Ovary (tissue), 9 donors: Measurements from ENCODE around the gene GGCX. TPM values are rescaled to one million over a fixed set of nuclear protein-coding genes. Genes with fewer than 3 reads are reported as not detected.

Experiments used
- DNase-seq, 5 donors: peaks; one replicate each; pipeline ENCODE4 v3.0.0-alpha.2; 2019 to 2020
- H3K27ac ChIP-seq, 2 donors: fragments of 200-600 bp; one replicate each; pipeline versions ENCODE4 v1.5.1 to v1.8.0; 2019 to 2022
- H3K27me3 ChIP-seq: fragments of 200-600 bp; one replicate; pipeline ENCODE4 v1.8.0; 2022
- H3K36me3 ChIP-seq: fragments of 200-600 bp; sonication (generic); one replicate; pipeline ENCODE4 v1.5.1; 2019
- H3K4me1 ChIP-seq: one replicate; pipeline ENCODE4 v1.8.1; 2013; ENCODE audit warnings: mild to moderate bottlenecking, moderate library complexity; ENCODE audit not compliant: insufficient read depth
- H3K4me3 ChIP-seq: fragments of 200-600 bp; sonication (generic); one replicate; pipeline ENCODE4 v1.5.1; 2017
- H3K9me3 ChIP-seq, 2 donors: fragments of 200-600 bp in 1 of 2; sonication (generic) in 1 of 2; one replicate each; pipeline versions ENCODE4 v1.5.1 to v1.8.1; 2013 to 2019; ENCODE audit warnings: mild to moderate bottlenecking in 1 of 2, moderate library complexity in 1 of 2
- EP300 ChIP-seq: sonication (generic); formaldehyde crosslinking; IDR thresholded peaks from one replicate; pipeline ENCODE4 v1.6.1; 2017; ENCODE audit warnings: antibody characterized with exemption
- POLR2A ChIP-seq: fragments of 450-650 bp; IDR thresholded peaks from one replicate; pipeline ENCODE4 v1.6.1; 2017; ENCODE audit warnings: antibody characterized with exemption, mild to moderate bottlenecking, moderate library complexity
- WGBS, 3 donors: extraction: QIAGEN DNeasy Blood & Tissue Kit in 1 of 3; methylation state at CpG; one replicate each; pipeline versions ENCODE4 v1.1.5 to v1.1.7; 2013 to 2017; 5-methylcytosine and 5-hydroxymethylcytosine counted together
- intact Hi-C, 4 donors: fragments of 100-400 bp; cut with DNase I; formaldehyde crosslinking; loops; one replicate each; pipeline versions ENCODE4 v1.11.0 to v1.15.1; 2022 to 2023
- polyA plus RNA-seq, 2 donors: library from polyadenylated mRNA; stranded (reverse); fragments of 200-250 nt in 1 of 2; fragments of 350-450 nt in 1 of 2; fragmentation: Illumina TruSeq in 1 of 2; extraction: RNeasy Lipid Tissue Mini Kit (QIAGEN cat#74804) in 1 of 2; gene quantifications; one replicate each; pipeline ENCODE4 v1.2.3, GENCODE V29; 2013 to 2014
- small RNA-seq: library from RNA; depleted of rRNA; stranded (forward); fragments of <200 nt; gene quantifications from one replicate; pipeline ENCODE3, GENCODE V24; 2016
- total RNA-seq, 7 donors: library from RNA; depleted of rRNA in 2 of 7; stranded (reverse); fragments of >200 nt in 2 of 7; fragmentation: NEBNext Ultra II Directional in 3 of 7; extraction: Animal tissue kit (Norgen Biotek cat#: 25700) in 3 of 7; gene quantifications; one replicate each; pipeline versions ENCODE4 v1.1.0 to v1.2.4, GENCODE V29; 2016 to 2023
- TF ChIP-seq, protein P1 (sequence below), 3 donors: fragments of 450-650 bp in 2 of 3; fragments of 200-600 bp in 1 of 3; IDR thresholded peaks; one replicate each; pipeline versions ENCODE4 v1.5.1 to v1.8.0; 2016 to 2022; ENCODE audit warnings: antibody characterized with exemption in 3 of 3, mild to moderate bottlenecking in 1 of 3
- donor health status: DM: no; HTN: no; CAD: no; lungs with moderate emphysema.
- donor health status: DM: no; HTN: no; CAD: no.
- donor health status: Bipolar disorder and iron deficiency.
- donor health status: DM: yes; HTN: yes; CAD: no.
- donor health status: DM: no; HTN: no; CAD: no.
- donor health status: DM: yes; HTN: yes; CAD: no.

Gene GGCX
- total and polyA plus RNA-seq, 9 donors = 14.2 to 35.5 (median 33.3) TPM

DNA sequence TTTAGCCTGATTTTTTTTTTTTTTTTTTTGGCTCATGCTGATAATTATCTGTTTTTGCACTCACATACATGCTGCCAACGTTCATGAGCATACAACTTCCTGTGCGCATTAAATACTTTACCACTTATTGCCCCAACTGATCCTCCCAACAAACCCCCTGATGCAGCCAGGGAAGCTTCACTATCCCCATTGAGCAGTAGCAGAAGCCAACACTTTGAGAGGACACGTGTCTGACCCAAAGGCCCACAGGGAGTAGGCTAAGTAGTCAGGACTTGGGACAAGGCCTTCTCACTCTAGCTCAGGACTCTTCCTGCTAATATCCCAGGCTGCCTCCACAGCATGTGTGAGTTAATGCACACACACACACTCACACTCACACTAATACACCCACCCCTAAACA lies 58.6 kb downstream of the GGCX start:
- Histone ChIP-seq H3K9me3 (no peaks in the 10 kb centered on the region), H3K27ac (no peak overlapping the region), H3K27me3 (no peaks in the 10 kb centered on the region), H3K4me1 (peaks cover 7% of the 10 kb centered on the region), H3K4me3 (no peak overlapping the region), H3K36me3 (no peaks in the 10 kb centered on the region)
- TF ChIP-seq EP300 (no peak), POLR2A (no peak)
- TF ChIP-seq, protein P1, sequence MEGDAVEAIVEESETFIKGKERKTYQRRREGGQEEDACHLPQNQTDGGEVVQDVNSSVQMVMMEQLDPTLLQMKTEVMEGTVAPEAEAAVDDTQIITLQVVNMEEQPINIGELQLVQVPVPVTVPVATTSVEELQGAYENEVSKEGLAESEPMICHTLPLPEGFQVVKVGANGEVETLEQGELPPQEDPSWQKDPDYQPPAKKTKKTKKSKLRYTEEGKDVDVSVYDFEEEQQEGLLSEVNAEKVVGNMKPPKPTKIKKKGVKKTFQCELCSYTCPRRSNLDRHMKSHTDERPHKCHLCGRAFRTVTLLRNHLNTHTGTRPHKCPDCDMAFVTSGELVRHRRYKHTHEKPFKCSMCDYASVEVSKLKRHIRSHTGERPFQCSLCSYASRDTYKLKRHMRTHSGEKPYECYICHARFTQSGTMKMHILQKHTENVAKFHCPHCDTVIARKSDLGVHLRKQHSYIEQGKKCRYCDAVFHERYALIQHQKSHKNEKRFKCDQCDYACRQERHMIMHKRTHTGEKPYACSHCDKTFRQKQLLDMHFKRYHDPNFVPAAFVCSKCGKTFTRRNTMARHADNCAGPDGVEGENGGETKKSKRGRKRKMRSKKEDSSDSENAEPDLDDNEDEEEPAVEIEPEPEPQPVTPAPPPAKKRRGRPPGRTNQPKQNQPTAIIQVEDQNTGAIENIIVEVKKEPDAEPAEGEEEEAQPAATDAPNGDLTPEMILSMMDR (IDR thresholded peaks at IDR 0.05) = no peak
- 77 to 86% (median 83%) methylated on average over 3 of the region's 3 CpGs for WGBS, 3 donors
- intact Hi-C loops = no loop called here
- DNase-seq = no peak

DNA sequence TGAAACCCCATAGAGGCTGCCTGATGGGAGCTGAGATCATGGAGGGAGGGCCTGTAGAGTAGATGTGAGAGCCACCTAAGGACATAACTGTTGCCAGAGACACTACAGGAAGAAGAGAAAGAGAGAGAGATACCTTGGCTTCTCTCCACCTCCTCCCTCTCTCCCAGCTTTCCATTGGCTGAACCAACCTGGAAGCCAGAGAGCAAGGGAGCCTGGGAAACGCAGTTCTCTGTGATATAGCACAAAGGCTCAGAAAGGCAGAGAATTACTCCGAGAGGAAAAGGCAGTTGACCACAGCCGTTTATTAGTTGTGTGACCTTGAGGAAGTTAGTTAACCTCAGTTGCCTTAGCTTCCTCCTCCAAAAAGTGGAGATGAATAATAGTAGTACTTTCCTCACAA lies 60.0 kb downstream of the GGCX start:
- TF ChIP-seq EP300 (no peak), POLR2A (no peak)
- TF ChIP-seq, protein P1 (IDR thresholded peaks at IDR 0.05) = no peak
- no peak for DNase-seq
- H3K36me3 ChIP-seq = no peaks in the 10 kb centered on the region
- no peaks in the 10 kb centered on the region for H3K9me3 ChIP-seq
- 29 to 51% (median 37%) methylated on average over 3 of the region's 3 CpGs for WGBS, 3 donors
- no peak overlapping the region for H3K4me3 ChIP-seq
- H3K27ac ChIP-seq = no peak overlapping the region
- intact Hi-C loops = no loop called here
- H3K27me3 ChIP-seq = no peaks in the 10 kb centered on the region
- peaks cover 2% of the 10 kb centered on the region for H3K4me1 ChIP-seq

DNA sequence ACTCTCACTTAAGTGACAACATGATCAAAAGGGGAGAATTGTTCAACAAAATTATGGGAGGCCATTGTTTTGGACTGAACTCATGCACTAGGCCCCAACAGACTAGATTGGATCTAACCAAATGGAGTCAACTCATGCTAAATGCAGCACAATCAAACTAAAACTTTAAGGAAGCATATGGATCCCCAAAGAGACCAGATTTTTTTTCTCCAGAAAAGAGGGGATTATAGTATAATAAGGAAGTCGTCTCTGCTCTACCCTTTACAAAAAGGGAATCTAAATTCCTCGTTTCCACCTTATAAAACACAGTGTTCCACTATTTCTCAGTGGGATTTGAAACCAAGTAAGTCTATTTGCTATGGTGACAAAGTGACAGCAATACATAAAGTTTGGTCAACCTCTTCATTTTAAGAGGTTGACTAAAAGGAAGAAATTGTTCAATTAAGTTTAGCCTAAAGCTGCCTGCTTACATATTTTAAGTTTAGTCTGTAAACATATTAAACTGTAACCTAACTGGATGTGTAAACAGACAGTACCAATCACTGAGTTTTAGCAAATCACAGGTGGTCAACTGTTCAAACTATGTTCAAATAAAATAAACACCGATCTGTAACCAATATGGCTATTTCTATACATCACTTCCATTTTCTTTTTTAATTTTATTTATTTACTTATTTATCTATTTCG lies 63.2 kb downstream of the GGCX start:
- TF ChIP-seq POLR2A = no peak
- TF ChIP-seq EP300 = no peak
- TF ChIP-seq, protein P1 (IDR thresholded peaks at IDR 0.05) = no peak
- no peak for DNase-seq
- H3K4me1 ChIP-seq = no peaks in the 10 kb centered on the region
- no peak overlapping the region for H3K4me3 ChIP-seq
- no peak overlapping the region for H3K27ac ChIP-seq
- intact Hi-C loops = no loop called here
- no peaks in the 10 kb centered on the region for H3K9me3 ChIP-seq
- no peaks in the 10 kb centered on the region for H3K27me3 ChIP-seq
- WGBS, 3 donors = 71 to 96% (median 92%) methylated on average over 4 of the region's 4 CpGs
- no peaks in the 10 kb centered on the region for H3K36me3 ChIP-seq

DNA sequence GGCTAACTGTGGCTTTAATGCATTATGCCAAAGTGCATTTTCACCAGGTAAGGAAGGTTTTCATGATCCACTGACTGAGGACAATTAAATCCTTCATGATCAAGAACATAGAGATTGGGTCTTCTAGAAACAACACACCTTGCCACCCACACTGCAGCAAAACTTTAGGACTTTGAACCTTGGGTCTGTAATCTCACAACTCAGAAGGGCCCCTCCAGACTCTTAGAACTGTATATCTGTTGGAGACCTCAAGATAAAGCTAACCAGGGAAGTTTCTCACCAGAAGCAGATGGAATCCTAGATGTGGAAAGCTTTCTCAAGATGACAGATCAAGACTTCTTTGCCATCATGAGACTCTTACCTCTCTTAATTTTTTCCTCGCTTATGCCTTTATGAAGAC lies 64.9 kb downstream of the GGCX start:
- Histone ChIP-seq H3K27me3 (no peaks in the 10 kb centered on the region), H3K36me3 (no peaks in the 10 kb centered on the region), H3K4me3 (no peak overlapping the region), H3K27ac (no peak overlapping the region), H3K4me1 (no peaks in the 10 kb centered on the region), H3K9me3 (no peaks in the 10 kb centered on the region)
- DNase-seq = no peak
- TF ChIP-seq, protein P1 (IDR thresholded peaks at IDR 0.05) = no peak
- TF ChIP-seq POLR2A (no peak), EP300 (no peak)
- WGBS, 3 donors = 91 to 99% (median 95%) methylated on average over 1 of the region's 1 CpG
- intact Hi-C loops = no loop called here

Small RNAs within 50 kb of the gene (small RNA-seq; reads per million reads assigned to genes)
- not detected for gene RN7SL126P

Other genes starting within 250 kb of the GGCX start
- gene TGOLN2, start 233.5 kb downstream of the GGCX start, total RNA-seq = 10 to 100 TPM; 58.5 to 86.5 (median 75.8) TPM
- gene TGOLN2, start 233.5 kb downstream of the GGCX start, polyA plus RNA-seq = 100 to 1,000 TPM in 1 of 2 donors, 10 to 100 TPM in 1; 43.2 to 115 TPM
- gene RETSAT, start 207.0 kb downstream of the GGCX start, total RNA-seq = 10 to 100 TPM; 13.4 to 29.4 (median 25.1) TPM
- gene RETSAT, start 207.0 kb downstream of the GGCX start, polyA plus RNA-seq = 10 to 100 TPM; 16.2 to 24.8 TPM
- gene ELMOD3, start 206.7 kb downstream of the GGCX start, total RNA-seq = 10 to 100 TPM; 13.0 to 23.0 (median 15.2) TPM
- gene ELMOD3, start 206.7 kb downstream of the GGCX start, polyA plus RNA-seq = 10 to 100 TPM; 17.6 to 21.6 TPM
- gene CAPG, start 151.1 kb downstream of the GGCX start, total RNA-seq = 10 to 100 TPM in 6 of 7 donors, 1 to 10 TPM in 1; 6.8 to 97.8 (median 23.6) TPM
- 10 to 100 TPM in 1 of 2 donors, 1 to 10 TPM in 1; 9.8 to 12.3 TPM for gene CAPG, start 151.1 kb downstream of the GGCX start, polyA plus RNA-seq
- gene SH2D6, start 142.8 kb downstream of the GGCX start, total RNA-seq = 1 to 10 TPM in 1 of 7 donors, under 1 TPM in 2, not detected in 4; 0.35 to 1.9 (median 0.48) TPM
- gene SH2D6, start 142.8 kb downstream of the GGCX start, polyA plus RNA-seq = under 1 TPM in 1 of 2 donors, not detected in 1; 0.12 TPM
- gene MAT2A, start 22.3 kb downstream of the GGCX start, total RNA-seq = 100 to 1,000 TPM; 128 to 766 (median 228) TPM
- gene MAT2A, start 22.3 kb downstream of the GGCX start, polyA plus RNA-seq = 100 to 1,000 TPM in 1 of 2 donors, 10 to 100 TPM in 1; 70.8 to 224 TPM
- gene VAMP8, start 16.1 kb upstream of the GGCX start, total RNA-seq = 10 to 100 TPM in 5 of 7 donors, 1 to 10 TPM in 2; 5.9 to 58.4 (median 14.0) TPM
- 10 to 100 TPM; 25.5 to 54.3 TPM for gene VAMP8, start 16.1 kb upstream of the GGCX start, polyA plus RNA-seq
- 10 to 100 TPM; 25.6 to 59.1 (median 48.5) TPM for gene VAMP5, start 22.9 kb upstream of the GGCX start, total RNA-seq
- 10 to 100 TPM; 35.7 to 99.5 TPM for gene VAMP5, start 22.9 kb upstream of the GGCX start, polyA plus RNA-seq
- gene RNF181, start 34.3 kb upstream of the GGCX start, total RNA-seq = 100 to 1,000 TPM in 1 of 7 donors, 10 to 100 TPM in 6; 61.1 to 108 (median 93.3) TPM
- 100 to 1,000 TPM; 123 to 148 TPM for gene RNF181, start 34.3 kb upstream of the GGCX start, polyA plus RNA-seq
- 10 to 100 TPM; 12.5 to 27.1 (median 18.6) TPM for gene TMEM150A, start 41.2 kb upstream of the GGCX start, total RNA-seq
- 10 to 100 TPM in 1 of 2 donors, 1 to 10 TPM in 1; 7.0 to 17.8 TPM for gene TMEM150A, start 41.2 kb upstream of the GGCX start, polyA plus RNA-seq
- gene C2orf68, start 50.6 kb upstream of the GGCX start, total RNA-seq = 10 to 100 TPM; 14.6 to 45.4 (median 35.5) TPM
- 10 to 100 TPM; 22.1 to 31.5 TPM for gene C2orf68, start 50.6 kb upstream of the GGCX start, polyA plus RNA-seq
- 10 to 100 TPM; 37.6 to 60.0 (median 42.2) TPM for gene USP39, start 54.7 kb upstream of the GGCX start, total RNA-seq
- 10 to 100 TPM; 37.6 to 52.6 TPM for gene USP39, start 54.7 kb upstream of the GGCX start, polyA plus RNA-seq
- gene SFTPB, start 106.7 kb upstream of the GGCX start, total RNA-seq = 10 to 100 TPM in 1 of 7 donors, 1 to 10 TPM in 3, under 1 TPM in 2, not detected in 1; 0.27 to 15.4 (median 1.1) TPM
- gene SFTPB, start 106.7 kb upstream of the GGCX start, polyA plus RNA-seq = under 1 TPM in 1 of 2 donors, not detected in 1; 0.97 TPM
- gene GNLY, start 132.9 kb upstream of the GGCX start, total RNA-seq = 1 to 10 TPM in 5 of 7 donors, under 1 TPM in 2; 0.46 to 5.1 (median 1.1) TPM
- 10 to 100 TPM in 1 of 2 donors, under 1 TPM in 1; 0.67 to 10.8 TPM for gene GNLY, start 132.9 kb upstream of the GGCX start, polyA plus RNA-seq
- gene ATOH8, start 192.5 kb upstream of the GGCX start, total RNA-seq = 10 to 100 TPM; 10.7 to 37.7 (median 29.6) TPM
- 10 to 100 TPM in 1 of 2 donors, 1 to 10 TPM in 1; 9.4 to 37.3 TPM for gene ATOH8, start 192.5 kb upstream of the GGCX start, polyA plus RNA-seq